Measurements from ENCODE around the gene C1orf21.

Gene C1orf21

DNA sequence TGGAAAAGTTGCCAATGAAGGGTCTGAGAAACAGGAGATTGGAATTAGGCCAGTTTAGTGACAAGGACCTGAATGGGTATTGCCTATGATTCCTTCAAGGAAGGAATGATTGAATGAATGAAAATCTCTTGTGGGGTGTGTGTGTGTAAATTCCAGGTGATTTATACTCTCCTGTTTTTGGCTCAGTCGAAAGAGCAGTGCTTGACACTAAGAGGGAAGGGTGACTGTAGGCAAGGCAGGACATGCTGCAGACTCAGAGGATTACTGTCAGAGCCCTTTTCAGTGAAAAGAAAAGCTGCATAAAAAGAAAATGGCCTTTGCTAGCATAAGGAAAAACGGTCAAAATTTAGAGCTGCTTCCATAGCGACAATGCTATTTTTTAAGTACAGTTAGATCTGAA lies 30.1 kb downstream of the C1orf21 start:
- DNase-seq = no peak

DNA sequence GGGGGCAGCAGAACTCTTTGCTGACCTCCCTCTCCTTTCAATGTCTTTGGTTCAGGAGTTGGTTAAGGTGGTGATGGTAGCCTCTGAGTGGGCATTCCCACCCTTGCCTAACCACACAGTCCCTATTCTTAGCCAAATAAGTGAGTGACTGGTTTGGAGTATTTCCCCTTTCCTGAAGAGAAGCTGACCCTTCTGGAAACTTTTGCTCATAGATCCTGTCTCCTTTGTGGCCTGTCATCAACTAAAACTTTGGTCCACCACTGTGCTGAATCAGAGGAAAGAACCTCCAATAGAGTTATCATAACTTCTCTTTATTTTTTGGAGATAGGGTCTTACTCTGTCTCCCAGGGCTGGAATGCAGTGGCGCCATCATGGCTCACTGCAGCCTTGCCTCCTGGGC lies 31.1 kb downstream of the C1orf21 start:
- peak; percentile 17 for DNase-seq

DNA sequence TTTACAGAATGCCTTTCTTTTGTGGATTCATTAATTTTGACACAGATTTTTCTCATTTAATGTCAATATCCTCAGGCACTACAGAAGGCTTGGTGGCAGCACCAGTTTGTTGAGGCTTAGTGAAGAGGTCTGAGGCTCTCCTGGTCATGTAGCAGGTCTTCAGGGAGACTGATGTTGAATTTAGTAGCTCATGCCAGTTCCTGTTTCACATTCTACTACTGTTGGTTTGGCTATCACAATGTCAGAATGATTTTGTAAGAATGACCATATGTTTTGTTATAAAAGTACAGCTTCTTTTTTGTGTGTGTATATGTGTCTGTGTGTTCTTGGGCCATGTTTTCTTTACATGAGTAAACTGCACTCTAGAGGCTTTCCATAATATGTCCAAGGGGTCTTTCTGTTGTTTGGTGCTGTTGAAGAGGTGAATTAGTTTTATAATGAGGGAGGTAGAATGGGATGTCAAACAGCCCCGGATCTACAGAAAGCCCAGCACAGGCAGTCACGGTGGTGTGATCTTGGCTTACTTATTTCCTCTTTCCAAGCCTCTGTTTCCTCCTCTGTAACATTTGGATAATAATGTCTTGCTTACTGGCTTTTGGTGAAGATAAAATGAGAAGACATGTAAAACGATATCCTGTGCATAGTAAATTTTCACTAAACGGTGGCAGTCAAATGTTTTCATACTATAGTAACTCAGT lies 32.0 kb downstream of the C1orf21 start:
- no peak for DNase-seq

DNA sequence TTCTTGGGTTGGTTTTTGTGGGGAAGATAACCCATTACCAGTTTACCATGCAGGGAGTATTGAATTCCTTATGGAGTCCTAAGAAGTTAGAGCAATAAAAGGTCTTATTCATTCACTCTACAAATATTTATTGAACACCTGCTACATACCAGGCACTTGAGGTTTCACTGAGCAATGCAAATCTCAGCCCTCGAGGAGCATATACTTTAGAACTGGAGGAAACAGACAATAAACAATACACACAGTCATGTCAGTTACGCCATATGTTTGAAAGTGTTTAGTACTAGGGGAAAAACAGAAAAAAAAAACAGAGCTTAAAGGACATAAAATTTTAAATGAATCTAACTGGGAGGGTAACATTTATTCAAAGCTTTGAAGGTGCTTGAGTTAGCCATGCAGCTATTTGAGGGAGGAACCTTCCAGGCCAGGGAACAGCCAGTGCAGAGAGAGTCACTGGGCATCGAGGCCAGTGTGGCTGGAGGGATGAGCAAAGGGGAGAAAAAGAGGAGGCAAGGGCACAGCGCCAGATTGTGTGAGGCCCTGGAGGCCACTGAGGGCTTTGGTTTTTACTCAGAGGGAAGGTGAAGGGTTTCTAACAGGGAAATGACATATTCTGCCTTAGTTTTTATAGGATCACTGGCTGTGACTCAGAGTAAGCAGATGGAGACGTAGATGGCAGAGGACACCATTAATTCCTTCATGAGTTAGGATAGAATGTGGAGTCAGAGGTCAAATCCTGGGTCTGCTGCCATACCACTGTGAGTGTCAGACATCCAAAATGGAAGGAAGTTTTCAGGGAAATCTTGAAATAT lies 32.7 kb downstream of the C1orf21 start:
- no peak for DNase-seq

DNA sequence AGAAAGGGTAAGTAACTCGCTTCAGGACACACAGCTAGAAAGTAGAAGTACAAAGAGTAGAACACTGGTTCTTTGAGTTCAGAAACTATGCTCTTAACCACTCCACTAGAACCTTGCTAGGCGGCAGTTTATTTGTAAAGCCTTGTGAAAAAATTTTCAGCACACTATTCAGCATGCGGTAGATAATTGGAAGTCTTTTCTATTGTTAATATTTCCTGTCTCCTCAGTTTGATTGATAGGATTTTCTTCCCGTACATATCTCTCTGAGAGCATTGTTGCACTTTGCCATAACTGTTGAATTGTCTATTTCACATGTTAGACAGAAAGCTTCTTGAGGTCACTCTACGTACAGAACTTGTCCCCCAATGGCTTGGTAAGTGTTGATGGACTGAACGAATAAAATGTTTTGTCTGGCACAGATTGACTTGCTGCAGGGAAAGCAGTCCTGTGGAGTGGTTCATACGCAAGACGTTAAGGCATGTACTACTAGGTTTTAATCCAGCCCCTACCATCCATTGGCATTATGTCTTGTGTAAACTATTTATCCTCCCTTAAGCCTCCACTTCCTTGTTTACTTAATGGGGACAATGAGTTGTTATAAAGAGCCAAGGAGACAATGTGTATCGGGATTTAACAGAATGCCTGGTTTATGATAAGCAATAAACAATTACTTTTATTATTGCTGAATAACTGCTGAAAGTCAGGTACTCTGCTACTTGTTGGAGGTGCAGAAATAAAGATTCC lies 35.8 kb downstream of the C1orf21 start:
- DNase-seq = no peak

DNA sequence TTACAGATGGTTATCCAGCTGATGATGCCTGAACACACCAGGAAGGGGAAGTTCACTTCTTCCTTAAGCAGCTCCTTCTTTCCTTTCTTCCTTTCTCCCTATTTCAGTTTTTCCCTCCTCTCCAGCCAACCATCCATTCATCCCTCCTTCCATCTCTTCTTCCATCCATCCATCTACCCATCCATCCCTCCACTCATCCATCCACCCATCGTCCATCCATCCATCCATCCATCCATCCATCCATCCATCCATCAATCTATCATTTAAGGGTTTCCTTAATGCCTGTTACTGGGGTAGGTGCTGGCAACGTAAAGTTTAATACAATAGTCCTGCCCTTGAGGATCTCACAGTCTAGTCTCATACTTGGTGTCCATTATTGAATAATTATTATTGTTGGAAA lies 36.8 kb downstream of the C1orf21 start:
- no peak for DNase-seq

DNA sequence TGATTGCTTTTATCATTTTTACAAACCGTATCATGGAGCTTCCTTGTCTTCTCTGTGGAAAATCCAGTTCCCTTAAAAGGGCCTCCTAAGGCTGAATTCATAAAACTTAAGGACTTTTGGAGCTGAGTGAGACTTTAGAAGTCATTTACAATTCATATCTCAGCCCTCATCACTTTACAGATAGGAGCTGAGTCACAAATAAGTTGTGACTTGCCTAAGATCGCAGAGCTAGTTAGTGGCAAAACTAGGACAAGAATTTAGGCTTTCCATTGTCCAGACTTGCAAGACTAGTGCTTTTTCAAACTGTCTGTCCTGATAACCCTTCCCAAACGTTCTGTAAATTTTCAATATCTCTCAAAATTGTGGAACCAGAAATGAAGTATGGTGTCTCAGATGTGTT lies 37.3 kb downstream of the C1orf21 start:
- no peak for DNase-seq

DNA sequence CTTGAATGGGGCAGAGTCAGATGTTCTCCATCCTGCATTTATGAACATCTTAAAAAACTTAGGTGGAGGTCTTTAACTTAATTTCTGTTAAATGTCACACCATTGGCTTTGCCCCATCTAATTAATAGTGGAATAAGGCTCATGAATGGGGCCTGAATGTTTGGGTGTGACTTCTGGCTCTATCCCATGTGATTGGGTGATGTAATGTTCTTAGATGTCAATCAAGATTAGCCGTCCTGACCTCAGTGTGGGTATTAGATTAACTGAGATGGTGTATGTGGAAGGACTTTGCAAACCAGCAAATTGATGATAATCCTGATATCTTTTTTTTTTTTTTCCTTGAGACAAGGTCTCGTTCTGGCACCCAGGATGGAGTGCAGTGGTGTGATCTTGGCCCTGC lies 38.1 kb downstream of the C1orf21 start:
- no peak for DNase-seq

DNA sequence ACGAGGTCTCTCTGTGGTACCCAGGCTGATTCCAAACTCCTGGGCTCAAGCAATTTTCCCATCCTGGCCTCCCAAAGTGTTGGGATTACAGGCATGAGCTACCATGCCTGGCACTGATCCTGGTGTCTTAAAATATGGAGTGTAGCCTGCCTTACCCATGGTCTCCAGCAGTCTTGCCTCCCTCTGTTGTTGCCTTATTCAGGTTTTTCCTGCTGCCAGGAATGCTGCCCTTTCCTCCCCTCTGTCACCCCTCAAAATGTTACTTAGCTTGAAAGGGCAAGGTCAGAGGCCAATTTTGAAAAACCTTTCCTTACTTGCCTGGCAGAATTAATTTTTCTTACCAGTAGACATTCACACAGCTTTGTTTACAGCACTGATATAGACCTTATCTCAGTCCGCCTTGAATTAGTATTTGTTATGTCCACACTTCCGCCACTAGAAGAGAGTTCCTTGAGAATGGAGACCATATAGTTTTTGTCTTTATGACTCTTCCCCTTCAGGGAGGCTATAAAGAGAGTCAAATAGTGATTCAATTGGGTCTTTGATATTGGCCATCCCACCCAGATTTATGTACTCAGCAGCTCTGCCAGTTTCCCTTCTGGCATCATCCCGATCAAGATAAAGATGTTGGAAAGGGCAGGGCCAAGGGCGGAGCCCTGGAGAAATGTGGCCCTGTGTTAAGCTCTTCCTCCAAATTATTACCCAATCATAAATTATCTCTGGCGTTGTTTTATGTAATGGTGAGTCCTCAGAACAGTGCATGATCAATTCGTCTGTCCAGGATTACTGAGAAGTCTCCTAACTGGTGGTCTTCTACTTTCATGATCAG lies 38.8 kb downstream of the C1orf21 start:
- no peak for DNase-seq

DNA sequence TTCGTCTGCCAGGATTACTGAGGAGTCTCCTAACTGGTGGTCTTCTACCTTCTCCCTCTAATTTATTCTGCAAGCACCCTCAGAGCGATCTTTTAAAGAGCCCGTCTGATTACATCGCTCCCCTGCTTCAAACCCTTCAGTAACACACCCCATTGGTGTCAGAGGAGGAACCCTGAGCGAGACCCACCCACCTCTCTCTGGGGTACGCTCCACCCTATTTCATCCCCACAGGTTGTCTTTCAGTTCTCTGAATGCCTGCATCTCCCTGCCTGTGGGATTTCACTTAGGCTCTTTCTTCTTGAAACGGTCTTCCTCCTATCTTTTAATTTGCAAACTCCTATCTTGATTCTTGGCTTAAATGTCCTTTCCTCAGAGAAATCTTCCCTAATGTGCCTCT lies 39.4 kb downstream of the C1orf21 start:
- no peak for DNase-seq

DNA sequence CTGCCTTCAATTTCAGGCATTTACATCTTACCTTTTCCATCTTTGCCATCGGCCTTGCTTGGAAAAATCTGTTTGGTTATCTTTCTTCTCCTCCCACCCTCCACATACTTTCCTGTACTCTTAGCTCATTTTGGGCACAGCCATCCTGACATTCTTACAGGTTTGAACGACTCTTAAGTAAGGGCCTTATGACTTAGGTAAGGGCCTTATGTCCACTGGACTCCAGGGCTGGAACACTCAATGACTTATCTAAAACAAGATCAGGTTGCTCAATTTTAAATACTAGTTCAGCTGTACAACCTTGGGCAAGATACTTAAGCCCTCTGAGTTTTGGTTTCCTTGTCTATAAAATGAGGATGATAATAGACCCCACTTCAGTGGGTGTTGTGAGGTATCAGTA lies 40.9 kb downstream of the C1orf21 start:
- DNase-seq = no peak

DNA sequence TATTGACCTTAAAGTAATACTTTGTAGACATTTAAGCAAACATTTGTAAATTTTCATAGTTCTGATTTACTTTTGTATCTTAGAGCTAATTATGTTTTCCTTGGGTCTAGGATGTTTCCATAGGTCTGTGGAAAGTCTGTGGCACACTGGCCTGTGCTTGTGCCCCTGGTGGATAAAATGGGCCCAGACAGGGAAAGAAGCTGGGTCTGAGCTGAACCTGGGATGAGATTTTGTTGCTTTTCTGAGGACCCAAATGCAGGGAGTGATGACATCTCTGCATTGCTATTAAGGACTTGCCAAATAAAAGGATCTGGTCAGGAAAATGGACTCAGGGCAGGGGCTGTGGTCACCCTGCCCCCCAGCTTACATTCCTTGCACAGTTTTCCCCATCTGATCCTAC lies 41.8 kb downstream of the C1orf21 start:
- no peak for DNase-seq

DNA sequence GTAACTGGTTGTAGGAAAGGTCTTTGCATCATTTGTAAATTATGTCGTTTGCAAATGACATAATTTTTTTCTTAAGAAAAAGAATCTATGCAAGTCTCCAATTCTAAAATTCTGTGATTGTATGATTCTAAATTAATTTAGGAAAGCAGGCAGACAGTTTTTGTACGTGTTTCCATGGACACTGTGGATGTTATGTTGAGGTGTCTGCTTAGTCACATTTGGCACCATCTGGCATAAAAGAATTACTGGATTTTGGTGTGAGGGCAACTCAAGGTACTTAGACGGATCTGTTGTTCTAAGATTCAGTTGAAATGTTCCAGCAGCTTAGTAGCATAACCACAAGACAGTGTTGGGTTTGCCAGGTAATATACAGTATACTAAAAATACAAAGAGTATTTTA lies 42.5 kb downstream of the C1orf21 start:
- DNase-seq = no peak

DNA sequence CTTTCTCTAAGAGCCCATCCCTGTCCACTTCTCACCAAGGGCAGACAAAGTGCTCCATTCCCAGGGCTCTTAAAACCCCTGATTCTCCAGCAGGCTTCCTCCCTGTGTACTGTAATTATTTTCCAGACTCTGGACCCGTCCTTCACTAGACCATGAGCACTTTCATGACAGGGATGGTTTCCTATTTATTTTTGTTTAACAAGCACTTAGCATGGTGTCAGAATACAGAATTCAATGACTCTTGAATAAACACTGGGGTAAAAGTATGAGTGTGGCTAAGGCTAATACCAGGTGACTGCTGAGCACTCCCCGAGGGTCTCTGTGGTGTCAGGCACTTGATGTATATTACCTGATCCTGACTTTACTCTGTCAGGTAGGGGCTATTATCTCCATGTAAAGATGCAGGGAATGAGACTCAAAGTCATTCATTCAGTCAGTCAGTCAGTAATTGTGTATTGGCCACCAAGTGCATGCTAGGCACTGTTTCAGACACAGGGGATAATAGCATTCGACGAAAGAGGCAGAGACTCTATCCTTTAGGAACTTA lies 47.2 kb downstream of the C1orf21 start:
- DNase-seq = no peak

DNA sequence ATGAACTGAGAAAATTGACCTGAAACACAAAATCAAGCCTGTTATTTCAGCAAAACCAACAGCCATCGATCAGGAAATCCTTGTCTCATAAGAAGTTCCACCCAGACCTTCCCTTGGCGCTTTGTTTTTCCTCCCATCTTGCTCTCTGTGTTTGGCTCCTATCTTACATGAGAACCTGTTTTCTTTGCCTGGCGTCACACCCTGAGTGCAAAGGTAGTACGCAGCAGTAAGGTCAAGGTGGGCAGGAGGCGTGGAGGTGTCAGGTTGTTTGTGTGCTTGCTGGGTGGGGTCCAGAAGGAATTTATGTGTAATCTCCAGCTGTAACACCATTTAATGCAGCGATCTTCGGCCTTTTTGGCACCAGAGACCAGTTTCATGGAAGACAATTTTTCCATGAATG lies 50.5 kb downstream of the C1orf21 start:
- no peak for DNase-seq

DNA sequence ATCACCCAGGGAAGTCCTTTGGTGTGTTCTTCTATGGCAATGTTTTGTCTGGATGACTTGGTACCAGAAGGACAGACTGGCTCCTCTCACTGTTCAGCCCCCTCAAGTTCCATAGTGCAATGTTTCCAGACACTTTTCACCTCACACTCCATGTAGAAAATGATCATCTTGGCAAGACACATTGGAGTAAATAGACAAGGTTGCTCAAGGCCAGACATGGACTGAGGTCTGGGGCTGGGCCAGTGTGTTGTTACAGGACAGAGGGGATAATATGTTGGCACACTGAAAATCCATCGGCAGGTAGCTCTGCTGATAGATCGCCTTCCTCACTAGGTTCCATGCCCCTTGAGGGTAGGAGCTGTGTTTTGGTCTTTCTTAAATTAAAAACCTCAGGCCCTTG lies 51.5 kb downstream of the C1orf21 start:
- DNase-seq = no peak

DNA sequence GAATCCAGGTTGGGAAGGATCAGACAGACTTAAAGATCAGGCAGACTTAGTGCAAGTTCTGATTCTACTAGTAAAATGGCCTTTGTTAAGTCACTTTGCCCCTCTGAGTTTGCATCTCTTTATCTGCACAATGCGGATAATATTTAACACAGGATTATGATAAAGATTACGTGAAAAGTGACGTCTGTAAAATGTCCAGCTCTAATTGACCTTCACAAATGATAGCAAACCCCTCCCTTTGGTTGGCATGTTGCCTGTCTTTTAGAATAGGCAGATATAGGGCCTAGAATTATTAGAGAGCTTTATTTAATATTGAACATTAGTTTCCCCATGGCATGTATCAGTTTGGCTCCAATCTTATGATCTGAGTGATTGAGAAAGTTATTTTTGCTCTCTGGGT lies 55.4 kb downstream of the C1orf21 start:
- DNase-seq = no peak

DNA sequence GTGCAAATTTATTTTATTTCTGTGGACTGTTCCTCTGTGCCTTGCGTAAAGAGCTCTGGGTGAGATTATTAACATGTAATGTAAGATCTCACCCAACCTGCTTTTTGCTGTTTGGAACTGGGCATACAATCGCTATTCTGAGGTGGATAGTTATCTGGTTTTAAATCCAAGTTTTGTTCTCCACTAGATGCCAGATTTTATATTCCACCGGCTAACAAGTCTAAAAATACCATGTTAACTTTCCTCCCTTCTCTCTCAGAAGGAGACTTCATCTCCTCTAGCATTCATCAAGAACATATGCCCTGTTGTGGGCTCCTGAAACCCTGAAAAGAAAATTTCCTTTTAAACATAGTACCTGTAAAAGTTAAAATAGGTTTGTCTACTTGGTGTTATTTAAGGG lies 56.4 kb downstream of the C1orf21 start:
- no peak for DNase-seq

DNA sequence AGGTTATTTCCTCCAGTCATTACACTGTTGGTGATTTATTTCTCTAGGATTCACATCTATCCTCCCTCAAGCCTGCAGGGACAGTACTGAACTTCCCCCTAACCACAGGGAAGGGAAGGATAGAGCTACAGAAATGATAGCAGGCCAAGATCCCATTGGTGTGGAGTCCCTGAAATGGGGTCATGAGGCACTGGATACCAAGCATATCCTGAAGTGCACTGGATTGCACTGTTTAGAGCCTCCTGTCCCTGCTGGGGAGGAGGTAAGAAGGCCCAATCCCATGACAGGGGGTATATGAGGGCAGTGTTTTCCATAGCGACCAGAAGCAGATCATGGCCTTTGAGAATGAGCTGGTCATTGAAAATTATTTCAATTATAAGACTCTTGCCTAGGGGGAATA lies 56.8 kb downstream of the C1orf21 start:
- DNase-seq = no peak

DNA sequence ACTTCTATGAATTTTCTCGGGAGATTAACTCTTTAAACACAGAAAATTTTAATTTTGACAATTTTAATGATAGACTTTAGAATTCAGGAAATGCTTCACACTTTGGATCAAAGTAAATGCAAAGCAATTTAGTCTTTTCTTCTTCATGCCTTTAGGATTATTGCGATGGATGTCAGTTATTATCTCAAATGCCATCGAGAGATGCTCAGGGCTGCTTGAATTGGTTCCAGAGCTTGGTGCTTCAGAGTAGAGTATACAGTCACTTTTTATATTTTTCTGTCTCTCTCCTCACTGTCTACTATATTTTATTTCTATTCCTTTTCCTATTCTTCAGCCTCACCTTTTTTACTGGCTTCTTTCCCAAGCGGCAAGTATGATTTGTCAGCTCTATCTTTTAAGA lies 59.2 kb downstream of the C1orf21 start:
- DNase-seq = no peak

DNA sequence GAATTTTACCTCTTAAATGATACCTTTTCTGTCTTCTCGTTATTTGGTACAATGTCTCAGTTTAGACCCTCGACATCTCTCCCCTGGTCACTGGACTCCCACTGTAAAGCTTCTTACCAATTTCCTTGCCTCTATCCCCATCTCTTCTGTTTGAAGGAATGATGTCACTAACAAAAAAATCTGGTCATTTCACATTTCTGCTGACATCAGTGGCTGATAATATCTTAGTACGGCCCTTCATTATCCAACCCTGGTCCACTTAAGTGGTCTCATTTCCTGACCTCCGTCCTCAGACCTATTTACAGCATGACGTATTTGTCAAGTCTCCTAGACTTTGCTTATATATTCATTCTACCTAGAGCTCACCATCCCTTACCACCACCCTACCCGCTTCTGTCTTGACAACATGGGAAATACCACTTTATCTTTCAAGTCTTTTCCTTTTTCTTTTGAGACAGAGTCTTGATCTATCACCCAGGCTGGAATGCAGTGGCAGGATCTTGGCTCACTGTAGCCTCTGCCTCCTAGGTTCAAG lies 60.9 kb downstream of the C1orf21 start:
- DNase-seq = no peak

DNA sequence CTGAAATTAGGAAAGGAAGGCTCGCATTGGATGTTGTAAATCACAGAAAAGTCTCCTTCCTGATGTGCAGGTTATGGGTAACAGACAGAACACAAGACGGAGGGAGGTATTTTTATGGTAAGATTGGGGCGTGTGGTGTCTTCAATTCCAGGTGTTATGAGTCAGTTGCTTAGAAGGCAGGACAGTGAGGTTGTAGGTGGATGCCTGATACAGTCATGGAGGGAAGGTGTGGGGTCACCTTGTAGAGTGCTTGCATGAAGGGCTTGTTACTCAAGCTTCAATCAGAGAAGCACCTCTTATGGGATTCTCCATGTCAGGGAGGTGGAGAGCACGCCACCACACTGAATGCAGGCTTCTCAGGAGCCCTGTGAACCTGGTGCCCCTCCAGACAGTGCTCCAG lies 63.1 kb downstream of the C1orf21 start:
- no peak for DNase-seq

All from fibroblast of skin of scalp (primary cell).